ENCODE results near the gene SYN1.
"Not testable (repeated sequence)": the region's sequence is repeated elsewhere in the genome, so short reads cannot be mapped to it uniquely, and the experiment has no call there.

SYN1 gene

GRCh38 chrX:47612418-47612817 lies 7.2 kb downstream of the SYN1 start:
- no peak for TF ChIP-seq CTCF (IDR thresholded peaks at IDR 0.05; ENCODE audit: low read depth, low read length, missing control alignments)
- no peak overlapping the region for H3K4me3 ChIP-seq (ENCODE audit: low read depth, low read length)
- no peak for DNase-seq (ENCODE audit: low read depth)

GRCh38 chrX:47611926-47612325 lies 7.7 kb downstream of the SYN1 start:
- no peak overlapping the region for H3K4me3 ChIP-seq (ENCODE audit: low read depth, low read length)

GRCh38 chrX:47611489-47611888 lies 8.2 kb downstream of the SYN1 start:
- TF ChIP-seq CTCF (IDR thresholded peaks at IDR 0.05; ENCODE audit: low read depth, low read length, missing control alignments): no peak
- H3K4me3 ChIP-seq (ENCODE audit: low read depth, low read length): no peak overlapping the region
- DNase-seq (ENCODE audit: low read depth): no peak

More at GRCh38 chrX:47611926-47612325, 7.7 kb downstream of the SYN1 start:
- DNase-seq (ENCODE audit: low read depth): no peak
- TF ChIP-seq CTCF (IDR thresholded peaks at IDR 0.05; ENCODE audit: low read depth, low read length, missing control alignments): no peak

GRCh38 chrX:47610511-47610910 lies 9.1 kb downstream of the SYN1 start:
- TF ChIP-seq CTCF (IDR thresholded peaks at IDR 0.05; ENCODE audit: low read depth, low read length, missing control alignments): no peak
- DNase-seq (ENCODE audit: low read depth): no peak

GRCh38 chrX:47608130-47608810 lies 11.4 kb downstream of the SYN1 start:
- no peak overlapping the region for H3K4me3 ChIP-seq (ENCODE audit: low read depth, low read length)
- no peak for DNase-seq (ENCODE audit: low read depth)
- no peak for TF ChIP-seq CTCF (IDR thresholded peaks at IDR 0.05; ENCODE audit: low read depth, low read length, missing control alignments)

More at GRCh38 chrX:47610511-47610910, 9.1 kb downstream of the SYN1 start:
- H3K4me3 ChIP-seq (ENCODE audit: low read depth, low read length): no peak overlapping the region

GRCh38 chrX:47607091-47607490 lies 12.6 kb downstream of the SYN1 start:
- DNase-seq (ENCODE audit: low read depth): no peak
- TF ChIP-seq CTCF (IDR thresholded peaks at IDR 0.05; ENCODE audit: low read depth, low read length, missing control alignments): no peak
- no peak overlapping the region for H3K4me3 ChIP-seq (ENCODE audit: low read depth, low read length)

GRCh38 chrX:47605024-47605423 lies 14.6 kb downstream of the SYN1 start:
- TF ChIP-seq CTCF (IDR thresholded peaks at IDR 0.05; ENCODE audit: low read depth, low read length, missing control alignments): no peak
- no peak for DNase-seq (ENCODE audit: low read depth)
- no peak overlapping the region for H3K4me3 ChIP-seq (ENCODE audit: low read depth, low read length)

- not testable (repeated sequence) for DNase-seq (ENCODE audit: low read depth)
Observed at GRCh38 chrX:47603125-47603524, 16.5 kb downstream of the SYN1 start.

More at GRCh38 chrX:47603125-47603524, 16.5 kb downstream of the SYN1 start:
- H3K4me3 ChIP-seq (ENCODE audit: low read depth, low read length): not testable (repeated sequence)

All from GM12864 (cell line).